SK-N-SH (cell line): ENCODE results near the gene ADAMTS2. TPM values are rescaled to one million over a fixed set of nuclear protein-coding genes. Genes with fewer than 3 reads are reported as not detected.

ENCODE experiments used
- CTCF ChIA-PET: fragments of 300-600, 350-600 bp; formaldehyde crosslinking; extraction: SDS; loops from one replicate; lab custom pipeline; 2021; lab: Yijun Ruan, JAX
- POLR2A ChIA-PET: fragments of 350-600 bp; sonication (Branson Sonifier 250); formaldehyde crosslinking; extraction: SDS; loops from one replicate; lab custom pipeline; 2020; ENCODE audit warnings: antibody characterized with exemption, inconsistent platforms; lab: Yijun Ruan, JAX
- DNase-seq: peaks from one replicate; pipeline ENCODE4 v3.0.0; 2012
- H2AFZ ChIP-seq: fragments of 200-600 bp; sonication (generic); 2 replicates; pipeline ENCODE4 v1.8.1; 2016; ENCODE audit warnings: antibody characterized with exemption, mild to moderate bottlenecking, low read depth
- H3F3A ChIP-seq: fragments of 200-600 bp; sonication (generic); replicated peaks from 2 replicates; pipeline ENCODE3; 2016; ENCODE audit warnings: antibody characterized with exemption, mild to moderate bottlenecking; ENCODE audit not compliant: insufficient read depth
- H3K27ac ChIP-seq, 2 experiments: fragments of 200-500 bp in 1 of 2; fragments of 200-600 bp in 1 of 2; sonication (Bioruptor generic) in 1 of 2; sonication (generic), shearing (Covaris generic) in 1 of 2; 2 replicates each; pipeline versions ENCODE4 v1.5.1 to v1.6.1; 2014 to 2016; ENCODE audit warnings: low read depth in 2 of 2, inconsistent platforms in 1 of 2, low read length in 1 of 2, mild to moderate bottlenecking in 1 of 2, mixed read lengths in 1 of 2
- H3K27me3 ChIP-seq: fragments of 200-600 bp; sonication (generic), shearing (Covaris generic); 2 replicates; pipeline ENCODE4 v1.6.1; 2016; ENCODE audit warnings: mixed run types; ENCODE audit not compliant: insufficient read depth
- H3K36me3 ChIP-seq, 2 experiments: fragments of 200-500 bp in 1 of 2; fragments of 200-600 bp in 1 of 2; sonication (Bioruptor generic) in 1 of 2; sonication (generic) in 1 of 2; replicated peaks in 1 of 2; 2 replicates each; pipeline versions ENCODE3 to v1.5.1; 2014 to 2016; ENCODE audit warnings: low read length in 1 of 2, mild to moderate bottlenecking in 1 of 2; ENCODE audit not compliant: insufficient read depth in 2 of 2, control insufficient read depth in 1 of 2
- H3K4me1 ChIP-seq, 2 experiments: fragments of 200-500 bp in 1 of 2; fragments of 200-600 bp in 1 of 2; sonication (Bioruptor generic) in 1 of 2; sonication (generic), shearing (Covaris generic) in 1 of 2; 2 replicates each; pipeline versions ENCODE4 v1.5.1 to v1.6.1; 2014 to 2016; ENCODE audit warnings: low read depth in 1 of 2, low read length in 1 of 2, mixed run types in 1 of 2; ENCODE audit not compliant: insufficient read depth in 2 of 2, control insufficient read depth in 1 of 2
- H3K4me2 ChIP-seq: fragments of 200-600 bp; sonication (generic), shearing (Covaris generic); 2 replicates; pipeline ENCODE4 v1.6.1; 2017; ENCODE audit warnings: mixed run types
- H3K4me3 ChIP-seq, 2 experiments: fragments of 200-500 bp in 1 of 2; fragments of 200-600 bp in 1 of 2; sonication (Bioruptor generic) in 1 of 2; sonication (generic), shearing (Covaris generic) in 1 of 2; 2 replicates each; pipeline versions ENCODE4 v1.5.1 to v1.8.1; 2014 to 2016; ENCODE audit warnings: low read depth in 2 of 2, inconsistent platforms in 1 of 2, low read length in 1 of 2, mild to moderate bottlenecking in 1 of 2, mixed read lengths in 1 of 2, moderate library complexity in 1 of 2
- H3K79me2 ChIP-seq: fragments of 200-600 bp; sonication (generic); 2 replicates; pipeline ENCODE4 v1.8.1; 2017; ENCODE audit warnings: mild to moderate bottlenecking; ENCODE audit not compliant: insufficient read depth
- H3K9ac ChIP-seq: fragments of 200-600 bp; sonication (generic); 2 replicates; pipeline ENCODE4 v1.6.1; 2017; ENCODE audit warnings: mixed run types
- H3K9me2 ChIP-seq: fragments of 200-600 bp; sonication (generic); 2 replicates; pipeline ENCODE4 v1.6.1; 2017; ENCODE audit warnings: mixed run types
- H3K9me3 ChIP-seq: fragments of 200-600 bp; sonication (generic); 2 replicates; pipeline ENCODE4 v1.6.1; 2017; ENCODE audit warnings: mixed run types, mild to moderate bottlenecking, moderate library complexity
- H4K20me1 ChIP-seq: fragments of 200-600 bp; sonication (generic); 2 replicates; pipeline ENCODE4 v1.6.1; 2017; ENCODE audit warnings: mild to moderate bottlenecking, mixed run types; ENCODE audit not compliant: insufficient read depth
- CHD2 ChIP-seq: fragments of 150-350 bp; IDR thresholded peaks from 2 replicates; pipeline ENCODE4 v1.6.1; 2018; ENCODE audit warnings: low read length; ENCODE audit not compliant: partially characterized antibody
- FOXJ3 ChIP-seq: sonication (generic); formaldehyde crosslinking; IDR thresholded peaks from 2 replicates; pipeline ENCODE4 v1.5.1; 2020; ENCODE audit warnings: mild to moderate bottlenecking, missing genetic modification reagents
- FOXM1 ChIP-seq: IDR thresholded peaks from 2 replicates; pipeline ENCODE4 v1.4.0; 2012; ENCODE audit warnings: low read depth, mild to moderate bottlenecking
- NFIC ChIP-seq: IDR thresholded peaks from 2 replicates; pipeline ENCODE4 v1.4.0; 2012; ENCODE audit warnings: borderline replicate concordance
- POLR2AphosphoS5 ChIP-seq: IDR thresholded peaks from 2 replicates; pipeline ENCODE4 v1.6.1; 2012; ENCODE audit warnings: low read depth, low read length
- TAF1 ChIP-seq: IDR thresholded peaks from 2 replicates; pipeline ENCODE4 v1.6.1; 2012; ENCODE audit warnings: low read depth, mild to moderate bottlenecking, low read length, moderate library complexity, borderline replicate concordance
- TCF12 ChIP-seq: IDR thresholded peaks from 2 replicates; pipeline ENCODE4 v1.4.0; 2012
- TEAD4 ChIP-seq: IDR thresholded peaks from 2 replicates; pipeline ENCODE4 v1.4.0; 2012; ENCODE audit warnings: mild to moderate bottlenecking, borderline replicate concordance; ENCODE audit not compliant: insufficient read depth
- USF2 ChIP-seq: fragments of 150-350 bp; IDR thresholded peaks from 2 replicates; pipeline ENCODE4 v1.6.1; 2017; ENCODE audit warnings: antibody characterized with exemption, low read length, low read depth, borderline replicate concordance
- WGBS: methylation state at CpG from one replicate; pipeline ENCODE4 v1.1.6; 2017; ENCODE audit warnings: low lambda C conversion rate; 5-methylcytosine and 5-hydroxymethylcytosine counted together
- polyA plus RNA-seq, 3 experiments: library from polyadenylated mRNA; depleted of rRNA; stranded (reverse); fragments of >200 nt; gene quantifications; 2 replicates each; pipeline ENCODE4 v1.2.3, GENCODE V29; 2012

ADAMTS2 gene
- polyA plus RNA-seq, 1 of the 3 experiments (the other 2 are of a cell fraction): 0.12 TPM

- no peaks in the 10 kb centered on the region for H3K9me2 ChIP-seq
- no peak for DNase-seq
- POLR2A ChIA-PET: no interaction called here
- H3K9ac ChIP-seq: no peak overlapping the region
- no peaks in the 10 kb centered on the region for H3K27me3 ChIP-seq
- no peak overlapping the region for H2AFZ ChIP-seq
- no peak for TF ChIP-seq USF2
- TF ChIP-seq, all 33 proteins: peak for 0
- 58% methylated on average over 17 of the region's 20 CpGs for whole genome bisulfite sequencing
- Histone ChIP-seq H3K4me3 (no peak overlapping the region), H3K4me1 (peaks cover 0 to 15% of the 10 kb centered on the region in 2 experiments; a peak in 1 of 4 replicates), H3K27ac (no peak overlapping the region), H3K79me2 (no peaks in the 10 kb centered on the region), H3K9me3 (no peaks in the 10 kb centered on the region), H3F3A (no peaks in the 10 kb centered on the region), H4K20me1 (no peaks in the 10 kb centered on the region), H3K36me3 (no peaks in the 10 kb centered on the region), H3K4me2 (no peak overlapping the region)
- CTCF ChIA-PET: interaction anchor here (0.9 kb wide), 1 partner anchor 52 kb away, joined by 3 read pairs; no protein-coding TSS in a partner anchor
Observed at GRCh38 chr5:179209359-179210150, 135.7 kb downstream of the ADAMTS2 start.

GRCh38 chr5:179208706-179209358 lies 136.4 kb downstream of the ADAMTS2 start:
- 56% methylated on average over 11 of the region's 18 CpGs for WGBS
- H3K4me2 ChIP-seq: no peak overlapping the region
- no peak overlapping the region; a peak in 1 of 4 replicates for H3K27ac ChIP-seq
- no peak overlapping the region for H3K4me3 ChIP-seq
- no peak overlapping the region for H3K9ac ChIP-seq
- no peaks in the 10 kb centered on the region for H3F3A ChIP-seq
- H3K4me1 ChIP-seq: peaks cover 0 to 21% of the 10 kb centered on the region in 2 experiments; a peak in 1 of 4 replicates
- H4K20me1 ChIP-seq: no peaks in the 10 kb centered on the region
- no peaks in the 10 kb centered on the region for H3K9me2 ChIP-seq
- CTCF ChIA-PET: interaction anchor here (0.9 kb wide), 1 partner anchor 53 kb away, joined by 3 read pairs; no protein-coding TSS in a partner anchor
- no peaks in the 10 kb centered on the region for H3K79me2 ChIP-seq
- POLR2A ChIA-PET: no interaction called here
- no peaks in the 10 kb centered on the region for H3K9me3 ChIP-seq
- TF ChIP-seq CHD2 (no peak), TCF12 (no peak), TEAD4 (no peak), FOXJ3 (CRISPR knock-in tag) (no peak), NFIC (no peak), TAF1 (no peak), POLR2AphosphoS5 (no peak), FOXM1 (no peak)
- H3K27me3 ChIP-seq: no peaks in the 10 kb centered on the region
- no peak for DNase-seq
- H2AFZ ChIP-seq: no peak overlapping the region
- no peaks in the 10 kb centered on the region for H3K36me3 ChIP-seq
